PFSK-1 (cell line): ENCODE data around the gene MRAS.

ENCODE experiments used
- FOXP2 ChIP-seq: optimal IDR thresholded peaks from 2 replicates; pipeline ENCODE3; 2011; ENCODE audit warnings: borderline replicate concordance, control low read depth, inconsistent platforms; ENCODE audit not compliant: insufficient read depth; ENCODE audit errors: extremely low read length, extremely low read depth
- POLR2AphosphoS5 ChIP-seq: IDR thresholded peaks from 2 replicates; pipeline ENCODE4 v1.6.1; 2012; ENCODE audit warnings: low read depth, mild to moderate bottlenecking, control low read depth, low read length, moderate library complexity
- SIN3A ChIP-seq: IDR thresholded peaks from 2 replicates; pipeline ENCODE4 v1.6.1; 2012; ENCODE audit warnings: mild to moderate bottlenecking, low read length, moderate library complexity, borderline replicate concordance; ENCODE audit not compliant: insufficient read depth
- TAF1 ChIP-seq: IDR thresholded peaks from 2 replicates; pipeline ENCODE4 v1.6.1; 2012; ENCODE audit warnings: low read length, control low read depth, borderline replicate concordance; ENCODE audit not compliant: insufficient read depth
- TF ChIP-seq, protein P1 (sequence below), 2 experiments: IDR thresholded peaks; 2 replicates each; pipeline versions ENCODE4 v1.6.1 to v1.8.0; 2011 to 2012; ENCODE audit warnings: low read depth in 2 of 2, low read length in 2 of 2, control low read depth in 1 of 2, inconsistent platforms in 1 of 2, mild to moderate bottlenecking in 1 of 2, moderate library complexity in 1 of 2; ENCODE audit not compliant: insufficient read depth in 1 of 2

The MRAS gene

DNA sequence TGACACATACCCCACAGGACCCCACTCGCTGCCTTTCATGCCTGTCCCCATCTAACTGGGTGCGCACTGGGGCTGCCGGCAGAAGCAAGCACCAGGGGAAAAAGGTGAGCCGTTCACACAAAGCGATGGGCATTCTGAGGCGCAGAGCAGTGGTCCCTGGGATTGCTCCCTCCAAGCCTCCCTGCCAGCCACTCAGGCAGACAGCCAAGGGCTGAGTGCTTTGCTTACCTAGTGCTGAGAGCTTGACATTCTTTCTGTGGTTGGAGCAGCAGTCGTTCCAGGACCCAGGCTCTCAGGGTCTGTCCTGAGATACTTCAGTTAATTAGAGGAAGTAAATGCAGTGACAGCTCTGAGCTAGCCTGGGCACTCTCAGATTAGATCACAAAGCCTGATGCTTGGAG is 91.7 kb downstream of the MRAS start:
- TF ChIP-seq, protein P1, sequence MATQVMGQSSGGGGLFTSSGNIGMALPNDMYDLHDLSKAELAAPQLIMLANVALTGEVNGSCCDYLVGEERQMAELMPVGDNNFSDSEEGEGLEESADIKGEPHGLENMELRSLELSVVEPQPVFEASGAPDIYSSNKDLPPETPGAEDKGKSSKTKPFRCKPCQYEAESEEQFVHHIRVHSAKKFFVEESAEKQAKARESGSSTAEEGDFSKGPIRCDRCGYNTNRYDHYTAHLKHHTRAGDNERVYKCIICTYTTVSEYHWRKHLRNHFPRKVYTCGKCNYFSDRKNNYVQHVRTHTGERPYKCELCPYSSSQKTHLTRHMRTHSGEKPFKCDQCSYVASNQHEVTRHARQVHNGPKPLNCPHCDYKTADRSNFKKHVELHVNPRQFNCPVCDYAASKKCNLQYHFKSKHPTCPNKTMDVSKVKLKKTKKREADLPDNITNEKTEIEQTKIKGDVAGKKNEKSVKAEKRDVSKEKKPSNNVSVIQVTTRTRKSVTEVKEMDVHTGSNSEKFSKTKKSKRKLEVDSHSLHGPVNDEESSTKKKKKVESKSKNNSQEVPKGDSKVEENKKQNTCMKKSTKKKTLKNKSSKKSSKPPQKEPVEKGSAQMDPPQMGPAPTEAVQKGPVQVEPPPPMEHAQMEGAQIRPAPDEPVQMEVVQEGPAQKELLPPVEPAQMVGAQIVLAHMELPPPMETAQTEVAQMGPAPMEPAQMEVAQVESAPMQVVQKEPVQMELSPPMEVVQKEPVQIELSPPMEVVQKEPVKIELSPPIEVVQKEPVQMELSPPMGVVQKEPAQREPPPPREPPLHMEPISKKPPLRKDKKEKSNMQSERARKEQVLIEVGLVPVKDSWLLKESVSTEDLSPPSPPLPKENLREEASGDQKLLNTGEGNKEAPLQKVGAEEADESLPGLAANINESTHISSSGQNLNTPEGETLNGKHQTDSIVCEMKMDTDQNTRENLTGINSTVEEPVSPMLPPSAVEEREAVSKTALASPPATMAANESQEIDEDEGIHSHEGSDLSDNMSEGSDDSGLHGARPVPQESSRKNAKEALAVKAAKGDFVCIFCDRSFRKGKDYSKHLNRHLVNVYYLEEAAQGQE (IDR thresholded peaks at IDR 0.05; ENCODE audit: insufficient read depth in 1 of 2, low read depth in 2 of 2, low read length in 2 of 2): no peak
- TF ChIP-seq SIN3A (no peak), POLR2AphosphoS5 (no peak), TAF1 (no peak), FOXP2 (no peak)

DNA sequence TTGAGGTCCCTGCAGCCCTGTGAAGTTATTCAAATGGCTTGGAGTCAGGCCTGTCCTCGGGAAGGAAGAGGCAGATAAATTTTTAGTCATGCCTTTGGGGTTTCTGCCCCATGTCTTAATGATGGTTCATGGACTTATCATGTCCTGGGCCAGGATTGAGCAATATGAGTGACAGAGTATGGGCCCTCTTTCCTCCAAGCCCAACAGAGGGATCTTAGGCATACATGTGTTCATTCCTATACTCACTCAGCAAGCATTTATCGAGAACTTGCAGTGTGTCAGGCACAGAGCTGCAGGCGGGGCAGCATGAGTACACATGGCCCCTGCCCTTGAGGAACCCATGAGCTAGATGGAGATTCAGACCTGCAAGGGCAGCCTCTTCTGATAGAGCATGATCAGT is 92.2 kb downstream of the MRAS start:
- TF ChIP-seq, protein P1 (IDR thresholded peaks at IDR 0.05; ENCODE audit: insufficient read depth in 1 of 2, low read depth in 2 of 2, low read length in 2 of 2): no peak
- TF ChIP-seq FOXP2: no peak
- no peak for TF ChIP-seq SIN3A
- TF ChIP-seq TAF1: no peak
- TF ChIP-seq POLR2AphosphoS5: no peak

DNA sequence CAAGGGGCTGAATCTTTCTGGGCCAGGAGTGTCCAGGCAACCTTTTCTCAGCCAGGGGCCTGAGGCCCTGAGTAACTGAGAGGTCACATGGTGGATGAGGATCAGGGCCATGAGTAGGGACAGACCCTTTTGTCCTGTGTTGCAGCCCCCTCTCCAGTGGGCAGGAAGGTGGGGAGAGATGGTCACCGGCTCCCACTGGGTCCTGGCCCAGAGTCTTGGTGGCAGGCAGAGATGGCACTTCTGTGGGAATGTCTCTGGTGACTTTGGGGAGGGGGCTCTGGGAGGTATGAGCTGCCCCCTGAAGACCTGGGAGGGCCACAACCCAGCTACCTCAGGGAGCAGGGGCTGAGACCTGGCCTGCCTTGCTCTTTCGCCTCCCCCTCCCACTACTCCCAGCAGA is 92.9 kb downstream of the MRAS start:
- TF ChIP-seq SIN3A (no peak), POLR2AphosphoS5 (no peak), TAF1 (no peak), FOXP2 (no peak)
- TF ChIP-seq, protein P1 (IDR thresholded peaks at IDR 0.05; ENCODE audit: insufficient read depth in 1 of 2, low read depth in 2 of 2, low read length in 2 of 2): no peak

DNA sequence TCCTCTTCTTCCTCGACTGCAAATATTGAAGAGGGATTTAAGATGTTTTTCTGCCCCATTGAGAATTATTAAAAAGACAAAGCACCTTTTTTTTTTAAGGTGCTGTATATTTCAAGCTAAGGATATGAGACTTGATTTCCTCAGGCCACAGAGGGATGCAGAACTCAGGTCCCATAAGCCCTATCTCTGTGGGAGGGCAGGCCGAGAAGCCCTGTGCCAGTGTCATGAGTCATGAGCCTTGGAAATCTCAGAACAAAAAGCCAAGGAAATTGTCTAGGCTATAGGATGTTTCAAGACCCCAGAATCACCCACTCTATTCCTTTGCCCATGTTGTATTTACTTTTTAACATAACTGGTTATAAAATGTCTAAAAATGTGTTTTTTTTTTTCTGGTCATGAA is 93.4 kb downstream of the MRAS start:
- TF ChIP-seq SIN3A (no peak), TAF1 (no peak)

DNA sequence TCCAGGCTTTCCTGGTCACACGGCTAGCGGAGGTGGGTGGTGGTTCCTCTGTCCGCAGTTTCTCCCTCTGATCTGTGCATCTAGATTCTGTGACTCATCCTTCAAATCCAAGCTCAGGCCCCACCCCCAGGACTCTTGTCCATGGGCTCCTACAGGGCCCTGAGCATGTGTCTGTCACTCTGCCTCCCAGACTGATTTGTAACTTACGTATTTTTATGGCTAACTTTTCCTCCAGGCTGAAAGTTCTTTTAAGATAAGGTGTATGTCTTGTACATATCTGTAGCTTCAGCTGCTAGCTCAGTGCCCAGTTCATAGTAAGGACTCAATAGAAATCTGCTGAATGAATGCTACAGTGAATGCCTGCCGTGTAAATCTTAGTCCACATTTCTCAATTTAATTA is 94.1 kb downstream of the MRAS start:
- TF ChIP-seq, protein P1 (IDR thresholded peaks at IDR 0.05; ENCODE audit: insufficient read depth in 1 of 2, low read depth in 2 of 2, low read length in 2 of 2): no peak
- no peak for TF ChIP-seq SIN3A
- no peak for TF ChIP-seq POLR2AphosphoS5
- no peak for TF ChIP-seq FOXP2
- TF ChIP-seq TAF1: no peak
